Coronary artery (tissue), 2 donors: ENCODE measurements around the gene PERM1.
"Not testable (repeated sequence)": the region's sequence is repeated elsewhere in the genome, so short reads cannot be mapped to it uniquely, and the experiment has no call there.

ENCODE experiments used
- DNase-seq: peaks from one replicate; pipeline ENCODE4 v3.0.0-alpha.2; 2017; ENCODE audit warnings: low spot score
- H3K27ac ChIP-seq, 2 donors: fragments of 200-600 bp; sonication (generic); one replicate each; pipeline ENCODE4 v1.5.1; 2016 to 2019
- H3K4me3 ChIP-seq: fragments of 200-600 bp; sonication (generic); 2 replicates; pipeline ENCODE4 v1.5.1; 2016; ENCODE audit warnings: mild to moderate bottlenecking, moderate library complexity
- TF ChIP-seq, protein P1 (sequence below): fragments of 200-600 bp; sonication (generic); IDR thresholded peaks from one replicate; pipeline ENCODE4 v1.5.1; 2019; ENCODE audit warnings: antibody characterized with exemption

The PERM1 gene

DNA sequence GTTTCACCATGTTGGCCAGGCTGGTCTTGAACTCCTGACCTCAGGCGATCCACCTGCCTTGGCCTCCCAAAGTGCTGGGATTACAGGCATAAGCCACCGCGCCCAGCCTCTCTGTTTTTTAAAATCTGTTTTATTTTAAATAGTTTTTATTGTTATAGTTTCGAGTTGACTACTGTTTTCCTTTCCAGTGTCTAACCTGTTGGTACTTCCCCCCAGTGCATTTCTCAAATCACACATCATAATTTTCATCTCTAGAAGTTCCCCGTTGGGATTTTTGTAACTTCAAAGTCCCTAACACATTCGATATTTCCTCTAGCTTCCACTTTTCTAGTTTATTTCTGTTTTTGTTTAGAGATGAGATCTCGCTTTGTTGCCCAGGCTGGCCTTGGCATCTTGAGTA lies 10.5 kb upstream of the PERM1 start:
- TF ChIP-seq, protein P1, sequence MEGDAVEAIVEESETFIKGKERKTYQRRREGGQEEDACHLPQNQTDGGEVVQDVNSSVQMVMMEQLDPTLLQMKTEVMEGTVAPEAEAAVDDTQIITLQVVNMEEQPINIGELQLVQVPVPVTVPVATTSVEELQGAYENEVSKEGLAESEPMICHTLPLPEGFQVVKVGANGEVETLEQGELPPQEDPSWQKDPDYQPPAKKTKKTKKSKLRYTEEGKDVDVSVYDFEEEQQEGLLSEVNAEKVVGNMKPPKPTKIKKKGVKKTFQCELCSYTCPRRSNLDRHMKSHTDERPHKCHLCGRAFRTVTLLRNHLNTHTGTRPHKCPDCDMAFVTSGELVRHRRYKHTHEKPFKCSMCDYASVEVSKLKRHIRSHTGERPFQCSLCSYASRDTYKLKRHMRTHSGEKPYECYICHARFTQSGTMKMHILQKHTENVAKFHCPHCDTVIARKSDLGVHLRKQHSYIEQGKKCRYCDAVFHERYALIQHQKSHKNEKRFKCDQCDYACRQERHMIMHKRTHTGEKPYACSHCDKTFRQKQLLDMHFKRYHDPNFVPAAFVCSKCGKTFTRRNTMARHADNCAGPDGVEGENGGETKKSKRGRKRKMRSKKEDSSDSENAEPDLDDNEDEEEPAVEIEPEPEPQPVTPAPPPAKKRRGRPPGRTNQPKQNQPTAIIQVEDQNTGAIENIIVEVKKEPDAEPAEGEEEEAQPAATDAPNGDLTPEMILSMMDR, result no peak
- DNase-seq, result no peak
- no peak overlapping the region for H3K27ac ChIP-seq
- H3K4me3 ChIP-seq, result no peak overlapping the region

DNA sequence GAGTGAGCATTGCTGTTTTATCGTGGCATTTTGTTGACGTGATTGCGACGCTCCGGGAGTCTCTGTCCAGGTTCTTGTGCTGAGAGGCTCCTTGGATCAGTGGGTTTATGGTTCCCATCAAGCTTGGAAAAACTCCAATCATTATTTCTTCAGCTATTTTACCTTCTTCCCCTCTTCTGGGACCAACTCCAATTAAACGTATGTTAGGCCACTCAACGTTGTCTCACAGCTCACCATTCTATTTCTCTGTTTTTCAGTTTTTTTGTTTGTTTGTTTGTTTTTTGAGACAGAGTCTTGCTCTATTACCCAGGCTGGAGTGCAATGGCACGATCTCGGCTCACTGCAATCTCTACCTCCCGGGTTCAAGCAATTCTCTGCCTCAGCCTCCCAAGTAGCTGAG lies 10.0 kb upstream of the PERM1 start:
- no peak overlapping the region for H3K27ac ChIP-seq
- H3K4me3 ChIP-seq, result no peak overlapping the region
- DNase-seq, result no peak
- TF ChIP-seq, protein P1, result no peak

DNA sequence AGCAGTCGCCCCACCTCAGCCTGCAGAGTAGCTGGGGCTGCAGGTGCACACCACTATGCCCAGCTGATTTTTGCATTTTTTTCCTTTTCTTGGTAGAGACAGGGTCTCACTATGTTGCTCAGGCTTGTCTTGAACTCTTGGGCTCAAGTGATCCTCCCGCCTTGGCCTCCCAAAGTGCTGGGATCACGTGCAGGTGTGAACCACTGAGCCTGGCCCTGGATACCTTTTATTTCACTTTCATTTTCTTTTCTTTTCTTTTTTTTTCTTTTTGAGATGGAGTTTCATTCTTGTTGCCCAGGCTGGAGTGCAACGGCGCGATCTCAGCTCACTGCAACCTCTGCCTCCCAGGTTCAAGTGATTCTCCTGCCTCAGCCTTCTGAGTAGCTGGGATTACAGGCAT lies 9.4 kb upstream of the PERM1 start:
- H3K4me3 ChIP-seq, DNase-seq, H3K27ac ChIP-seq: not testable (repeated sequence)

DNA sequence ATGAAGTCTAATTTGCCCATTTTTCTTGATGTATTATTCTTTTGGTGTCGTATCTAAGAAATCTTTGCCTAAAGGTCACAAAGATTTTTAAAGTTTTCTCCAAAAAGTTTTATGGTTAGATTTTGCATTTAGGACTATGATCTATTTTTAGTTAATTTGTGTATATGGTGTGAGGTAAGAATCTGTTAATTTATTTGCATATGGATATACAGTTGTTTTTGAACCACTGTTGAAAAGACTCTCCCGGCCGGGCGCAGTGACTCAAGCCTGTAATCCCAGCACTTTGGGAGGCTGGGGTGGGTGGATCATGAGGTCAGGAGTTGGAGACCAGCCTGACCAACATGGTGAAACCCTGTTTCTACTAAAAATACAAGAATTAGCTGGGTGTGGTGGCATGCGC lies 6.2 kb upstream of the PERM1 start:
- not testable (repeated sequence) for H3K4me3 ChIP-seq, DNase-seq, H3K27ac ChIP-seq

DNA sequence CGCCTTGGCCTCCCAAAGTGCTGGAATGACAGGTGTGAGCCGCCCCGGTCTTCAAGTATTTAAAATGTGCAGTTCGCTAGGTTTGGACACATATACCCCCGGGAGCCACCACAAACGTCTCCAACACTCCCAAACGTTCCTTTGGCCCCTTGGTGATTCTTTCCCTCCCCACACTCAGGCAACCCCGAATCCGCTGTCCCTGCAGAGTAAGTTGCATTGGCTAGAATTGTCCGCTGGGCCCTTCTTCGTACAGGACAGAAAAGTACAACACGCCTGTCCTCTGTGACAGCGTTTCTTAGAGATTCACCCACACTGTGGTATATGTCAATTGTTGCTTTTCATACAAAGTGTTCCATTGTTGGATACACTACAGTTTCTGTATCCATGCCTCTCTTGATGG lies 3.2 kb upstream of the PERM1 start:
- Histone ChIP-seq H3K4me3 (no peak overlapping the region), H3K27ac (no peak overlapping the region)
- TF ChIP-seq, protein P1, result no peak
- DNase-seq, result no peak

DNA sequence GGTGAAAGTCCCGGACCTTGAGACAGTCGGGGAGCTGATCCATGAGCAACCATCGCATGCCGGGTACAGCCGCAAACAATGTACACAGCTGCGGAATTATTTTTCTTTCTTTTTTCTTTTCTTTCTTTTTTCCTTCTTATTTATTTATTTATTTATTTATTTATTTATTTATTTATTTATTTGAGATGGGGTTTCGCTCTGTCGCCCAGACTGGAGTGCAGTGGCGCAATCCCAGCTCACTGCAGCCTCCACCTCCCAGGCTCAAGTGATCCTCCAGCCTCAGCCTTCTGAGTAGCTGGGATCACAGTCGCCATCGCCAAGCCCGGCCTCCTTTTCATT lies 2.6 kb upstream of the PERM1 start:
- DNase-seq, result no peak
- TF ChIP-seq, protein P1, result peak; percentile 2
- Histone ChIP-seq H3K4me3 (peak overlapping the region; percentile 40), H3K27ac (no peak overlapping the region)

DNA sequence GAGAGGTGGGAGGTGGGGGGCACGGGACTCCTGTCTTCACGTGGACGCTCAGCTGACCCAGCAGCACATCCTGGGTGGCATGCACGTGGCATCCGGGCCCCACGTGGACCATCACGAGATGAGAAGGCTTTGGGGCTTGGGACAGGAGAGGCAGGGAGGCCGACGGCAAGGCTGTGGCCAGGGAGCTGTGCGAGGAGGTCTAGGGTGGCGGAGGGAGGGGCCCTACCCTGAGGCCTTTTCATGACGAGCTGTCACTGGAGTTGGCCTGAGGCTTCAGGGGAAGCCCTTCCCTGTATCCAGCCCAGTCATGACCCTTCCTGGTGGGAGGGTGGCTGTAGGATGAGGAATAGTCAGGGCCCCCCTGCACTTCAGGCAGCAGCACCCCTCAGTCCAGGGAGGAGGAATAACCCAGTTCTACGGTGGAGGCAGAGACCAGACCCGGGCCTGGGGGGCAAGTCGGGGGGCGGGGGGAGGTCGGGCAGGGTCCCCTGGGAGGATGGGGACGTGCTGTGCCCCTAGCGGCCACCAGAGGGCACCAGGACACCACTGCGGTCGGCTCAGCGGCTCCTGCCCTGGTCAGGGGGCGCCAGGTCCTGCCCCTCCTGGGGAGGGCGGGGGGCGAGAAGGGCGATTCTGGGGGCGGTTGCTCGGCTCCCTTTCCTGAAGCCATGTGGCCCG lies 2.0 kb upstream of the PERM1 start:
- TF ChIP-seq, protein P1, result peak; percentile 98
- peak overlapping the region; percentile 40 for H3K4me3 ChIP-seq
- H3K27ac ChIP-seq, result no peak overlapping the region
- DNase-seq, result no peak

DNA sequence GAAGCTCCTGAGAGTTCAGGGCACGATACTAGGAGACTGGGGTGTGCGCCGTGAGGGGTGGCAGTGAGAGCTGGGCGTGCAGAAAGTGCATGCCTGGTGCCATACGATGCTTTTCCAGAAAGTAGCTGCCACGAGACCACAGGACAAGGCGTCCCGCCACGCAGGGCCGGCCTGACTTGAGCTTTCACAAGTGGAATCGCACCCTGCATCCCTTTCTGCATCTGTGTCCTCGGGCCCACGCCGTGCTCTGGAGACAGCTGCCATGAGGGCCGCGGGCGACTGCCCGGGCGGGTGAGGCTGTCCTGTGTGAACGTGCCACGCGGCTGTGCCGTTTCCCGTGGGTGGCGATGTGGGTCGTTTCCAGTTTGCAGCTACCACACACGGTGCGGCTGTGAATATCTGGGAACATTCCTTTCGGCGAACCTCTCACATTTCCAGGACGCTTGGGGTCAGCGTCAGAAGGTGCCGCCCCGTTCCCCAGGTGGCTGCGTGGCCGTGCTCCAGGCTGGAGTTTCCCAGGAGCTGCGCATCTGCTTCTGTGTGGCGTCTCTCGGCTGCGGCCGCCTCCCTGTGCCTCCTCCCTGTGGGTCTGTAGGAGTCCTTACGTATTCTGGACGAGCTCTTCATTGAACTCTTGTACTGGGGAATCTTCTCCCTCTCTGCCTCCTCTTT lies 1.0 kb upstream of the PERM1 start:
- H3K27ac ChIP-seq, result no peak overlapping the region
- no peak overlapping the region for H3K4me3 ChIP-seq
- TF ChIP-seq, protein P1, result no peak
- DNase-seq, result no peak
